Measurements from ENCODE around the gene MIEF2.

Gene MIEF2

DNA sequence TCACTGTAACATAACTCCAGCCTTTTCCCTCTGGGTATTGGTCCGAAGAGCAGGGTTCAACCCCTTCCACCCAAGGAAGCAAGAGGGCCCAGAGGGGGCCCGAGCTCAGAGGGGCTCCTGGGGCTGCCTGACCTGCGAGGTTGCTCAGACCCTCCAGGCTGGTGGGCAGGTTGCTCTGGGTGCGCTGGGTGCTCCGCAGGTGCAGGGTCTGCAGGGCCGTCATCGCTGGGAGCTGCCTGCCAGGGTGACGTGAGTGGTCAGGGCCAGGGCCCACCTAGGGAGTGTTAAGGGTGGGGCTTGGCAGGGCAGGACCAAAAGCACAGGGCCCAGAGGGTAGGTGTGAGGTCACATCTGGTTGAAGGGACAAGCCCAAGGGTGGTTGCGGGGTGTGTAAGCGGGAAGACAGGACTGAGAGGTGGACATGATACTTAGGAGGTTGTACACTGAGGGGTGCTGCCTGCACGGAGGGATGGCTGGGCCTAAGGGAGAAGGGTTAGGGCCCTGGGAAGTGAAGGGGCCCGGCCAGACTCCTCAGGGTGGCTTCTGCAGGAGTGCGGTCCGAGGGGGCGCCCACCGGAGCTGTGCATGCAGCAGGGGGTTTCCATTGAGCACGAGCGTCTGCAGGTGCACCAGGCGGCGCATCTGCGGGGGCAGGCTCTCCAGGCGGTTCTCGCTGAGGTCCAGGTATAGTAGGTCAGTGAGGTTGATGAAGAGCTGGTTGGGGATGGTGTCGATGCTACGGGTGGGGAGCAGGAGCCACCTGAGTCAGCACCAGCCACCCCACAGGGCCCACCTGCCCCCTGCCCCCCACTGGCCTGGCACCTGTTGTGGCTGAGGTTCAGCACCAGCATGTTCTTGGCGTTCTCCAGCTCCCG, 6.3 kb upstream of the MIEF2 start:
- TF ChIP-seq Cebpa-rat (IDR thresholded peaks at IDR 0.05) = no peak
- Histone ChIP-seq H3K9ac (no peak overlapping the region), H3K4me3 (no peak overlapping the region), H4K20me1 (peaks cover 56% of the 10 kb centered on the region), H3K27me3 (no peaks in the 10 kb centered on the region), H3K9me3 (no peaks in the 10 kb centered on the region), H3K4me1 (peaks cover 19% of the 10 kb centered on the region), H3K36me3 (peaks cover 71% of the 10 kb centered on the region), H3K4me2 (no peak overlapping the region), H3K27ac (no peak overlapping the region)

DNA sequence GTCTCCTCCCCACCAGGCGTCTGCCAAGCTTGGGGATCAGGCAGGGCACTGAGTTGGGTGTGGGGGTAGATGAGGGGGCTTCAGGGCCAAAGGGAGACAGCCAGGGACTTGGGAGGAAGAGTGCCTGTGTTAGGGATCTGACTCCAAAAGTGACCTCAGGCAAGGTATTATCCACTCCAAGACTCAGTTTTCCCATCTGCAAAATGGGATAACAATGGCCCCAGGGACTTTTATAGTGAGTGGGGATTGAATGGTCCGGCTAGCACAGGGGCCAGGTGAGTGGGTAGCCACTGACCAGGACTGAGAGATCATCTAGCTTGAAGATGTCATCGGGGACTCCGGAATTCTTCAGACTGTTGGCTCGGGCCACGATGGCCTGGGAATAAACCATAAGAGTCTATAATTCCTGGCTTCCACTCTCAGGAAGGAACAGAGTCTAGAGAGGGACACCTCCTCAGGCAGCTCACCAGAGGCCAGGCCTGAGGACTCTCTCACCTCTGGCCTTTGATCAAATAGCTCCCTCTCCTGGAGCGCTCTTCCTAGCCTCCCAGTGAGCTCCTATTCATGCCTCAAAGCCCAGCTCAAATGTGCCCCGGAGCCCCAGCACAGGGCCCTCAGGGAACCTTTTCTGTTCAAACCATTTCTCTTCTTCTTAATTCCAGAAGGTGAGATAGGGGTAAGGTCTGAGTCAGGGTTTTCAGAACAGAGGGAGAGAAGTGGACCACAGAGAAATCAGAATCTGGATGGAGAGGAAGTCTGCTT, 5.4 kb upstream of the MIEF2 start:
- H3K4me2 ChIP-seq = no peak overlapping the region
- no peak overlapping the region for H3K27ac ChIP-seq
- no peak overlapping the region for H3K9ac ChIP-seq
- no peaks in the 10 kb centered on the region for H3K9me3 ChIP-seq
- peaks cover 65% of the 10 kb centered on the region for H3K36me3 ChIP-seq
- peaks cover 28% of the 10 kb centered on the region for H3K4me1 ChIP-seq
- H4K20me1 ChIP-seq = peaks cover 56% of the 10 kb centered on the region
- no peak for TF ChIP-seq Cebpa-rat (IDR thresholded peaks at IDR 0.05)
- H3K27me3 ChIP-seq = no peaks in the 10 kb centered on the region
- H3K4me3 ChIP-seq = no peak overlapping the region

DNA sequence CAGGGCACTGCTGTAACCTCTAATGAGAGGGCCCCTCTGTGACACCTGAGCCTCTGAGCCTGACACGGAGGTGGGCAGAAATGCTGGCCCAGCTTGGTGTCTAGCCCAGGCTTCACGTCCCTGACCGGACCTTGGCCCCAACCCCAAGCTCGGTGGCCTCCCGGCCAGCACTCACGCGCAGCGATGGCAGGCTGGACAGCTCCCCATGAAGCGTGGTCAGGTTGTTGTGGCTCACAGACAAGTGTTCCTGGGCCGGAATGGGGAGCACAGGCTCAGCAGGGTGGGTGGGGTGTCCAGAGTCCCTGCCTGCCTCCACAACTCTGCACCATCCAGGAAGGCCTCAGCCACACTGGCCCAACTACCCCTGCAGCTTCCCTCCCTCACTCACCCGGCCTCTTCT, 4.1 kb upstream of the MIEF2 start:
- H3K36me3 ChIP-seq = peaks cover 52% of the 10 kb centered on the region
- H3K4me2 ChIP-seq = no peak overlapping the region
- peaks cover 34% of the 10 kb centered on the region for H3K4me1 ChIP-seq
- H3K9ac ChIP-seq = 0 out of 2 replicates have a peak overlapping the region, but pooled peaks have one; percentile 93
- peaks cover 57% of the 10 kb centered on the region for H4K20me1 ChIP-seq
- H3K4me3 ChIP-seq = no peak overlapping the region
- H3K27ac ChIP-seq = no peak overlapping the region
- no peak for TF ChIP-seq Cebpa-rat (IDR thresholded peaks at IDR 0.05)
- H3K27me3 ChIP-seq = no peaks in the 10 kb centered on the region
- H3K9me3 ChIP-seq = no peaks in the 10 kb centered on the region

GRCh38 chr17:18256776-18257175, 3.7 kb upstream of the MIEF2 start:
- Histone ChIP-seq H3K9me3 (no peaks in the 10 kb centered on the region), H3K27ac (no peak overlapping the region), H3K9ac (peak overlapping the region; percentile 93), H3K4me2 (peak overlapping the region; percentile 94), H4K20me1 (peaks cover 58% of the 10 kb centered on the region), H3K27me3 (no peaks in the 10 kb centered on the region), H3K36me3 (peaks cover 48% of the 10 kb centered on the region), H3K4me1 (peaks cover 38% of the 10 kb centered on the region), H3K4me3 (no peak overlapping the region)
- no peak for TF ChIP-seq Cebpa-rat (IDR thresholded peaks at IDR 0.05)

GRCh38 chr17:18257268-18257981, 3.0 kb upstream of the MIEF2 start:
- peaks cover 45% of the 10 kb centered on the region for H3K4me1 ChIP-seq
- H3K9ac ChIP-seq = peak overlapping the region; percentile 93
- H3K9me3 ChIP-seq = no peaks in the 10 kb centered on the region
- peak overlapping the region; percentile 93 for H3K27ac ChIP-seq
- H4K20me1 ChIP-seq = peaks cover 65% of the 10 kb centered on the region
- no peaks in the 10 kb centered on the region for H3K27me3 ChIP-seq
- H3K4me3 ChIP-seq = peak overlapping the region; percentile 97
- H3K36me3 ChIP-seq = peaks cover 43% of the 10 kb centered on the region
- peak overlapping the region; percentile 94 for H3K4me2 ChIP-seq
- TF ChIP-seq Cebpa-rat (IDR thresholded peaks at IDR 0.05) = no peak

GRCh38 chr17:18257982-18258355, 2.5 kb upstream of the MIEF2 start:
- TF ChIP-seq Cebpa-rat (IDR thresholded peaks at IDR 0.05) = no peak
- peak overlapping the region; percentile 93 for H3K27ac ChIP-seq
- peak overlapping the region; percentile 94 for H3K4me2 ChIP-seq
- H3K9me3 ChIP-seq = no peaks in the 10 kb centered on the region
- H3K4me1 ChIP-seq = peaks cover 47% of the 10 kb centered on the region
- H3K9ac ChIP-seq = peak overlapping the region; percentile 93
- H3K4me3 ChIP-seq = peak overlapping the region; percentile 97
- H3K27me3 ChIP-seq = no peaks in the 10 kb centered on the region
- peaks cover 70% of the 10 kb centered on the region for H4K20me1 ChIP-seq
- H3K36me3 ChIP-seq = peaks cover 43% of the 10 kb centered on the region

DNA sequence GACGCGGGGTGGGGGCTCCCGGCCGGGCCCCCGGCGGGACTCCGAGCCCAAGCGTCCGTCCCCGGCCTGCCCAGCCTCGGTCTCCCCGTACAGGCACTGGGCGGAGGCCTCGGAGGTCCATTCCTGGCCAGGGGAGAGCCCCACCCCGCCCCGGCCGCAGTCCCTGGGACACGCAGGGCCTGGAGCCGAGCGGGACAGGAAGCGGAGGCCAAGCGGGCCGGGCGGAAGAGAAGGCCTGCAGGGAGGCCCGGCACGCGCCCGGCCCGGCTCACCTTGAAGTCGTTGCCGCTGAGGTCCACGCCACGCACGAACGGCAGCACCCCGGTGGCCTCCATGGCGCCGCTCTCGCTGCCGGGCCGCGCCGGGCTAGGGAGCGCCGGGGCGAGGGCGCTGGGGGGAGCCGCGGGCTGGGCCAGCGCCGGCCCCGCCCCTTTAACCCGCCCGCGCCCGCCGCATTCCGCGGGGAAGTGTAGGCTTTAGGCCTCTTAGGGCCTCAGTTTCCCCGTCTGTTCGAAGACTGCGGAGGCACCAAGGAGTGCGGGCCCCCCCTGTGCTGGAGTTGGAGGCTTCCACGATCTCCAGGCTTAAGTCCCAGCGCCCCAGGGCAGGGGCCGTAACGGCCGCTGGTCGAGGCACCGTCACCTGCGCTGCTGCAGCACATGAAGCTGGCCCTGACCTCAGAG, 2.0 kb upstream of the MIEF2 start, which contains the start of gene FLII:
Gene FLII (minus strand): TSS at position 383 of the 683 bp plus-strand sequence. CDS start 48 bp downstream, at position 335.
- peaks cover 43% of the 10 kb centered on the region for H3K36me3 ChIP-seq
- TF ChIP-seq Cebpa-rat (IDR thresholded peaks at IDR 0.05) = no peak
- peak within 1 kb of the TSS; percentile 93 for H3K27ac ChIP-seq

DNA sequence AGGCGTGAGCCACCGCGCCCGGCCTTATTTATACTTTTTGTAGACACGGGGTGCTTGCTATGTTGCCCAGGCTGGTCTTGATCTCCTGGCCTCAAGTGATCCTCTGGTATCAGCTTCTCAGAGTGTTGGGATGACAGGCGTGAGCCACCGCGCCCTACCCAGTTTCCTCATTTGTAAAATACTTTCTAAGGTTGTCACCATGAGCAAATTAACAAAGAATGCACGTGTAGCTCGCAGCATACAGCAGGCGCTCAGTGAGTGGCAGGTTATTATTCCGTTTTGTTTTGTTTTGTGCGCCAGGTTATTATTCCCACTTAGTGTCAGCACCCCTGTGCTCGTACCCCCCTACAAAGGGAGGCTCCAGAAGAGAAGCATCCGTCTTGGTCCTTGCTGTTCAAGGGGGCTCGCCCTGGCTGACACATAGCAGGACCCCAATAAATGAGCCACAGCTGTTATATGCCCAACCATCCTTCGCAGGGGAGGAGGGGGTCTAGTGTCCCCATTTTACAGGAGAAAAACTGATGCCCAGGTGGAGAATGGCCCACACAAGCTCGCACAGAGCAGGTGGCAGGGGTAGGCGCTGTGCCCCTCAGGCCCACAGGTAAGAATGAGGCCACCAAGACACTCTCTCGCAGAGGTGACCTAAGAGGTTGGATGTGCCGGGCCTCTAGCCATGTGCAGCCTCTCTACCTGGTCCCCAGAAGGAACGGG, 686 bp upstream of the MIEF2 start:
- Histone ChIP-seq H3K4me3 (peak overlapping the region; percentile 84), H3K27me3 (no peaks in the 10 kb centered on the region), H3K4me2 (peak overlapping the region; percentile 98), H4K20me1 (peaks cover 53% of the 10 kb centered on the region), H3K27ac (0 out of 2 replicates have a peak overlapping the region, but pooled peaks have one; percentile 14), H3K4me1 (peaks cover 47% of the 10 kb centered on the region), H3K9ac (peak overlapping the region; percentile 86), H3K9me3 (no peaks in the 10 kb centered on the region), H3K36me3 (peaks cover 43% of the 10 kb centered on the region)
- TF ChIP-seq Cebpa-rat (IDR thresholded peaks at IDR 0.05) = no peak

More for the DNA sequence above, 2.0 kb upstream of the MIEF2 start, which contains the start of gene FLII:
- H4K20me1 ChIP-seq = peaks cover 65% of the 10 kb centered on the region
- no peaks in the 10 kb centered on the region for H3K9me3 ChIP-seq
- H3K9ac ChIP-seq = peak within 1 kb of the TSS; percentile 93
- no peaks in the 10 kb centered on the region for H3K27me3 ChIP-seq
- H3K4me3 ChIP-seq = peak within 1 kb of the TSS; percentile 97
- peak within 1 kb of the TSS; percentile 98 for H3K4me2 ChIP-seq
- peaks cover 47% of the 10 kb centered on the region for H3K4me1 ChIP-seq

All from BLaER1 (cell line).